GM12873 (cell line): ENCODE measurements around the gene DPF3.

Source experiments
- TF ChIP-seq, protein P1 (sequence below): IDR thresholded peaks from 2 replicates; pipeline ENCODE4 v1.5.1; 2012; ENCODE audit warnings: low read depth, mild to moderate bottlenecking, moderate library complexity, low read length, control low read depth; ENCODE audit not compliant: insufficient read depth; ENCODE audit errors: missing control alignments

Gene DPF3

DNA sequence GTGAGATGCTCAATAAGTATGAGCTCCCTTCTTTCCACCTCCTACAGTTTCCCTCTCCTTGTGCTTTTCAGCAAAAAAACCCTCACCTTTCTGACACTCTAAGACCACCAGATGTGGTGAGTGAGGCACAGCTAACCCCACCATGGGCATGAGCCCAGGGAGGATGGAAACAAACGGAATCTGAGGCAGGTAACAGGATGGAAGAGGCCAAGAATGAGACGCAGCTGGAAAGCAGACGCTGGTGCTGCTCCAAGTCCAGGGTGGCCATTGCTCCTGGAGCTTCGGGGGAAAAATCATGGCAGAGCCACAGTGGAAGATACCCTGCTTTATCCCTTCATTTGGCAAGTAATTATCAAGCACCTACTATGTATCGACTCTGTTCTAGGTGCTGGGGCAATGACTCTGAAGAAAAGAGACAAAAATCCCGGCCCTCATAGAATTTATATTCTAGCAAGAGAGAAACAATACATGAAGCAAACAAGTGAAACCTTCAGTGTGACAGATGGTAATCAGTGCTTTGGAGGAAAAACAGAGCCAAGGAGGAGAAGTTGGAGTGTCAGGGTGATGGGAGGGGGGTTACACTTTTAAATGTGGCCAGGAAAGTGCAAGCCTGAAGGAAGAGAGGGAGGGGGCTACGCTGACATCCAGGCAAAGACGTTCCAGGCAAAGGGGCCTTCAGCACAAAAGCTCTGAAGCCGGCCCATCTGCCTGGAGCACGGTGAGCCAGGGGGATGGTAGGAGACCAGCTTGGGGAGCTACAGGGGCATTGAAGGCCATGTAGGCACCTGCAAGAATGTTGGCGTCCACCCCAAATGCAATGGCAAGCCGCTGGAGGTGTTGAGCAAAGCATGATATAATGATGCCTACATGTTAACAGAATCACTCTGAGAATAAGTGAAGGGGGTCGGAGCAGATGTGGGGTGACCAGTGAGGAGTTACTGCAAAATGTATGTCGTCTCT, 154.2 kb downstream of the DPF3 start:
- TF ChIP-seq, protein P1, sequence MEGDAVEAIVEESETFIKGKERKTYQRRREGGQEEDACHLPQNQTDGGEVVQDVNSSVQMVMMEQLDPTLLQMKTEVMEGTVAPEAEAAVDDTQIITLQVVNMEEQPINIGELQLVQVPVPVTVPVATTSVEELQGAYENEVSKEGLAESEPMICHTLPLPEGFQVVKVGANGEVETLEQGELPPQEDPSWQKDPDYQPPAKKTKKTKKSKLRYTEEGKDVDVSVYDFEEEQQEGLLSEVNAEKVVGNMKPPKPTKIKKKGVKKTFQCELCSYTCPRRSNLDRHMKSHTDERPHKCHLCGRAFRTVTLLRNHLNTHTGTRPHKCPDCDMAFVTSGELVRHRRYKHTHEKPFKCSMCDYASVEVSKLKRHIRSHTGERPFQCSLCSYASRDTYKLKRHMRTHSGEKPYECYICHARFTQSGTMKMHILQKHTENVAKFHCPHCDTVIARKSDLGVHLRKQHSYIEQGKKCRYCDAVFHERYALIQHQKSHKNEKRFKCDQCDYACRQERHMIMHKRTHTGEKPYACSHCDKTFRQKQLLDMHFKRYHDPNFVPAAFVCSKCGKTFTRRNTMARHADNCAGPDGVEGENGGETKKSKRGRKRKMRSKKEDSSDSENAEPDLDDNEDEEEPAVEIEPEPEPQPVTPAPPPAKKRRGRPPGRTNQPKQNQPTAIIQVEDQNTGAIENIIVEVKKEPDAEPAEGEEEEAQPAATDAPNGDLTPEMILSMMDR, result no peak

DNA sequence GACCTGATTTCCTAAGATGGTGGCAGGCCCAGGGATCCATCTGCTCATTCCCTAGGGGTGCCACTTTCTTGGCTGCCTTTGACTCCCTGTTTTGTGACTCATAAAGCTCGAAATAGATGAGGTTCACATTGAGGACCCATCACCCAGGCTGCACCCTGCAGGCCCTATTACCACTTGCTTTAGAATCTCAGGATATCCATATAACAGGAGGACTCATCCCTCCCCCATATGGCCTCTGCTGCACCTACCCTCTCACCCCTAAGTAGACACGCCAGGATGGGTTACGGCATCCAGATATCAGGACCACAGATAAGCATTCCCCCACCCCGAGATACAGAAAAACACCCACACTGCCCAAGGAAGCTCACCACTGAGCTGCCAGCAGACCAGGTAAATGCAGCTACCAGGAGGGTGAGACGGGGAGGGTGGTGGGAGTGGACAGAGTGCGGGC, 155.7 kb downstream of the DPF3 start:
- TF ChIP-seq, protein P1, result no peak

DNA sequence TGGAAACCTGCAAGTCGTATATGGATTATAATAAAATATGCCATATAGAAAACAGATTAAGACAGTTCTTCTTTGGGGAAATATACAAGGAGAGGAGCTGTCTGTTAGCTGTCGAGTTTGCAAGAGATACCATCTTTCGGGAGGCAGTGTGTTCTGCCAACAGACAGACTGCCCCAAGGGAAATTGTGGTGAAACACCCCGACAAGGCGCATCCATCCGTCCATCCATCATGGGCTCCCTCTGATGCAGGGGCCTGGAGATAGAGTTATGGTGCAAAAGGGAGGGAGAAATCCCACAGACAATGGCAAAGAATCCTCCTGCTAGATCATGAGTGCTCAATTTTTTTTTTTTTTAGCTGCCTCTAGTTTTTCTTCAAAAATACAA, 156.3 kb downstream of the DPF3 start:
- TF ChIP-seq, protein P1, result no peak

DNA sequence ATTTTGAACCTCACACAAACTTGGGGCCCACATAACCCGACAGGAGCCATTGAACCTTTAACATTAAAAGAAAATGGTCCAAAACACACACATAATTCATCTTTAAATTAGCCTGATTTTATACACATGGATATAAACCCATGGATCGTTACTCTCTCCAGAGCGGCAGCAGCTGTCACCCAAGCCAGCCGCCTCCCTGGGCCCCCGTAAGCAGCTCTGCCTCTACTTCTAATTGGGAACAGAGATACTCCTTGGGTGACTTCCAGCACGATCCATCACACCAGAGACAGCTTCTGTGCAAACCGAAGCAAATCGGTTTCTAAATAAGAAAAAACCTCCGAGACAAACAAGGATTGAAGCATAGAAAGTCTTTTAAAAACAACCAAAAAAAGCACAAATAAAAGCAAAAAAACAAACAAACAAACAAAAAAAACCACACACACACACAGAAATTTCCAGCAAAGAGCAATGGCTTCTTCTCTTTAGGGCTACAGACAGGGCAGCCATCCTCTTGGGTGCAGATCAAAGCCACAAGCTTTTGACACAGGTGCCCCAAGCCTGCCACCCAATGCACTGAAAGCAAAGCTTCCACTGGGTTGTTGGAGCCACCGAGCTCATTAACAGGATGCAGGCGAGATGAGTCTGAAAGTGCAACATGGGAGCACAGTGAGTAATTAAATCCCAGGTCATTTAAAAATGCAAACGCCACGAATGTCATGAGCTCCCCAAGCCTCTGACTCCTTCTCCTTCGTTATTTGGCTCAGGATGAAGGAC, 156.9 kb downstream of the DPF3 start:
- TF ChIP-seq, protein P1, result no peak

DNA sequence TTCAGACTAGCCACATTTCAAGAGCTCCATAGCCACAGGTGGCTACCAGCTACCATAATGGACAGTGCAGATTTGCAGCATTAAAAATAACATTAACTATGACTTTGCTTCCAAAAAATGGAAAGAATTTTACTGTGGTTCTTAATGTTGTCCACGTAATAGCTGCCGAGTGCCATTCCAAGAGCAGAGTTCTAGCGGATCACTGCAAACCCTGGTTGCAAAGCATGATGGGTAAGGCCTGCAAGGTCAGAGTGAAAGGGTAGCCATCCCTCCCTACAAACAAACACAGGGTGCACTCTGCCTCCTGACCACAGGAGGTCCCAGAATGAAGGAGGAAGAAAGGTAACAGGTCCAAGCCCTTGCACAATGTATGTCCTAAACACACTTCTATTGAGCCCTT, 157.6 kb downstream of the DPF3 start:
- TF ChIP-seq, protein P1, result peak; percentile 37

DNA sequence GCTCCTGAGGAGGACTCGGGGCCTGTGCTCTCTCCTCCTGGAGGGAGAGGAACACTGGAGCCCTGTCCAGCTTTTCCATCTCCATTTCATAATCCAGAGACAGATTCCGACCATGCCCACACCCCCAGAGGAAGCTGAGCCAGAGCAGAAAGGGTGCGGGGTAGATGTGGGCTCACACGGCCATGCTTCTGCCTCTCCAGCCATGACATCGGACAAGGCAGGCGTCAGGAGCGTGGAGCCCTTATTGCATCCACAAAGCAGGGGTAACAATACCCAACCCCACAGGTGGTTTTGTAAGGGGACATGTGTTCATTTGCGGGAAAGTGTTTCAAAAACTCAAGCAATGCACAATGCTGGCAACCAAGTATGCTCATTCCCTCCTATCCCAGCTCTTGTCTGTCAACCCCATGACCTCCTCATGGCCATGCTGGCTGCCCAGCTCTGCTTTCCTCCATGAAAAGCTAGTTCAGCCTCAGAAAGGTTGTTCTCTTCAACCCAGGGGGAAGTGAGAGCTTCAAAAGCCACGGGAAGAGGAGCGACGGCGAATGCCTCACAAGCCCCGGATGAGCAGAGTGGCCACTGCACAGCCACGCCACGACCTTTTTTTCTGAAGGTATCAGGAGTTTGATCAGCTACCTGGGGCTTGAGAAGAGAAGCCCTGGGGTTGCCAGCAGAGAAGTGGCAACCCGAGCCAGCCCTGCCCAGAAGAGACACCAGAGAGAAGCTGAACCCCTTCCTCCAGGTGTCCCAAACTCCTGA, 161.7 kb downstream of the DPF3 start:
- TF ChIP-seq, protein P1, result no peak
